Measurements from ENCODE around the gene ACVR2A. TPM values are rescaled to one million over a fixed set of nuclear protein-coding genes. Genes with fewer than 3 reads are reported as not detected.

Gene ACVR2A
- total and polyA plus RNA-seq, 9 of the 15 experiments (the other 6 are each of a cell fraction or from before 2014, with no cell fraction given) = 1.2 to 3.9 (median 2.4) TPM

GRCh38 chr2:147977679-147978078 is 132.8 kb downstream of the ACVR2A start:
- no TSS peak for BruUV-seq (replicated peaks)
- in situ Hi-C loops (cut with MboI) = no loop called here
- no peaks in the 10 kb centered on the region; a peak in 1 of 5 replicates for H3K4me1 ChIP-seq (replicated peaks in 1 of 2; ENCODE audit: control insufficient read depth in 2 of 2, insufficient read depth in 2 of 2, low read length in 2 of 2)
- H4K20me1 ChIP-seq (replicated peaks; ENCODE audit: control insufficient read depth, insufficient read depth, low read length) = no peaks in the 10 kb centered on the region
- no peak overlapping the region for H2AFZ ChIP-seq (ENCODE audit: low read depth, low read length)
- no peaks in the 10 kb centered on the region for H3K9me1 ChIP-seq (ENCODE audit: control insufficient read depth, insufficient read depth, low read length)
- peaks cover 59% of the 10 kb centered on the region for H3K79me2 ChIP-seq (ENCODE audit: control insufficient read depth, insufficient read depth, low read length)
- TF ChIP-seq HIVEP1 (CRISPR knock-in tag; IDR thresholded peaks at IDR 0.05) (no peak), ZNF217 (CRISPR knock-in tag; IDR thresholded peaks at IDR 0.05) (no peak), ZNF778 (CRISPR knock-in tag; IDR thresholded peaks at IDR 0.05) (no peak), HNRNPLL (IDR thresholded peaks at IDR 0.05; ENCODE audit: low read depth, low read length, poor library complexity, severe bottlenecking) (no peak), NFIX (CRISPR knock-in tag; IDR thresholded peaks at IDR 0.05; ENCODE audit: low read depth) (no peak), ZNF76 (CRISPR knock-in tag; IDR thresholded peaks at IDR 0.05; ENCODE audit: borderline replicate concordance) (no peak), RAD21 (CRISPR knock-in tag; conservative IDR thresholded peaks at IDR 0.05 in 1 of 2, IDR thresholded peaks at IDR 0.05 in 1 of 2) (no peak), WHSC1 (IDR thresholded peaks at IDR 0.05; ENCODE audit: low read length) (no peak), RB1 (IDR thresholded peaks at IDR 0.05; ENCODE audit: low read depth) (no peak), TRIM24 (IDR thresholded peaks at IDR 0.05) (no peak), HDAC3 (IDR thresholded peaks at IDR 0.05; ENCODE audit: borderline replicate concordance, partially characterized antibody) (no peak), SMARCE1 (IDR thresholded peaks at IDR 0.05) (no peak), JUN (IDR thresholded peaks at IDR 0.05; ENCODE audit: borderline replicate concordance, low read depth, low read length) (no peak), JUN (CRISPR knock-in tag; IDR thresholded peaks at IDR 0.05; ENCODE audit: borderline replicate concordance) (no peak), CBFA2T3 (IDR thresholded peaks at IDR 0.05) (no peak), ASH1L (IDR thresholded peaks at IDR 0.05; ENCODE audit: borderline replicate concordance, low read depth, partially characterized antibody) (no peak), DMBX1 (CRISPR knock-in tag; IDR thresholded peaks at IDR 0.05; ENCODE audit: borderline replicate concordance) (no peak)
- no peaks in the 10 kb centered on the region for H3K9me3 ChIP-seq (replicated peaks; ENCODE audit: control insufficient read depth, insufficient read depth, low read depth, low read length)
- intact Hi-C loops (cut with micrococcal nuclease) = no loop called here
- H3K27ac ChIP-seq (ENCODE audit: extremely low read depth, low read depth, low read length) = no peak overlapping the region
- no peak for FAIRE-seq
- H3K36me3 ChIP-seq (ENCODE audit: control insufficient read depth, insufficient read depth, low read length) = peaks cover 10% of the 10 kb centered on the region; the same call in 2 of the 3 replicates
- ChIA-PET POLR2A (no interaction called here), CTCF (ENCODE audit: low intra/inter-chr PET ratio) (no interaction called here)
- H3K27me3 ChIP-seq (ENCODE audit: control insufficient read depth in 2 of 2, insufficient read depth in 2 of 2, low read length in 2 of 2) = no peaks in the 10 kb centered on the region
- no peak for DNase-seq (ENCODE audit: extremely low read depth in 1 of 4, low spot score in 3 of 4)
- H3K4me3 ChIP-seq = no peak overlapping the region
- WGBS (ENCODE audit: insufficient coverage, low coverage, missing lambda C conversion rate) = 89% methylated on average over 3 of the region's 3 CpGs
- no peak overlapping the region for H3K4me2 ChIP-seq (ENCODE audit: insufficient read depth, low read length)
- no peak for ATAC-seq
- no peak overlapping the region for H3K9ac ChIP-seq (ENCODE audit: insufficient read depth in 1 of 2, low read depth in 2 of 2, low read length in 2 of 2)

Small RNA genes within 50 kb of the gene (small RNA-seq; reads per million reads assigned to genes)
- gene RNU6-1275P = not detected

Other genes with a start within 250 kb of the ACVR2A start
- 61.4 and 62.2 TPM in 2 replicates for gene ORC4, start 175.7 kb downstream of the ACVR2A start, total RNA-seq (2014; rRNA removed)
- 70.0 and 94.9 TPM in 2 replicates for gene ORC4, start 175.7 kb downstream of the ACVR2A start, total RNA-seq (2014; rRNA removed; fragmentation: Illumina TruSeq; extraction: Trizol)
- 49.2 and 58.6 TPM in 2 replicates for gene ORC4, start 175.7 kb downstream of the ACVR2A start, total RNA-seq (2015; rRNA removed; fragmentation: Illumina TruSeq; extraction: Trizol)
- 60.3 and 65.4 TPM in 2 replicates for gene ORC4, start 175.7 kb downstream of the ACVR2A start, total RNA-seq (2021)
- 58.4 and 86.5 TPM in 2 replicates for gene ORC4, start 175.7 kb downstream of the ACVR2A start, polyA plus RNA-seq (2011; rRNA removed)
- gene ORC4, start 175.7 kb downstream of the ACVR2A start, polyA plus RNA-seq (2014; fragmentation: Illumina TruSeq; extraction: Trizol) = 64.1 and 100 TPM in 2 replicates
- 10 to 100 TPM; 86.8 to 90.0 TPM for gene ORC4, start 175.7 kb downstream of the ACVR2A start, polyA plus RNA-seq (2014; fragmentation: Nextera tagmentation; extraction: Ambion mirVana)
- 70.5 and 86.5 TPM in 2 replicates for gene ORC4, start 175.7 kb downstream of the ACVR2A start, polyA plus RNA-seq (2014; rRNA removed)
- gene MBD5, start 176.1 kb downstream of the ACVR2A start, total RNA-seq (2014; rRNA removed) = 5.1 and 5.4 TPM in 2 replicates
- gene MBD5, start 176.1 kb downstream of the ACVR2A start, total RNA-seq (2014; rRNA removed; fragmentation: Illumina TruSeq; extraction: Trizol) = 11.1 and 13.0 TPM in 2 replicates
- gene MBD5, start 176.1 kb downstream of the ACVR2A start, total RNA-seq (2015; rRNA removed; fragmentation: Illumina TruSeq; extraction: Trizol) = 9.5 and 12.0 TPM in 2 replicates
- gene MBD5, start 176.1 kb downstream of the ACVR2A start, total RNA-seq (2021) = 9.8 and 13.9 TPM in 2 replicates
- 14.5 and 24.2 TPM in 2 replicates for gene MBD5, start 176.1 kb downstream of the ACVR2A start, polyA plus RNA-seq (2011; rRNA removed)
- 9.0 and 9.1 TPM in 2 replicates for gene MBD5, start 176.1 kb downstream of the ACVR2A start, polyA plus RNA-seq (2014; fragmentation: Illumina TruSeq; extraction: Trizol)
- 1 to 10 TPM; 3.4 to 3.6 TPM for gene MBD5, start 176.1 kb downstream of the ACVR2A start, polyA plus RNA-seq (2014; fragmentation: Nextera tagmentation; extraction: Ambion mirVana)
- gene MBD5, start 176.1 kb downstream of the ACVR2A start, polyA plus RNA-seq (2014; rRNA removed) = 6.2 and 6.8 TPM in 2 replicates